WTC11 (cell line): Measurements from ENCODE around the gene POLR2E. TPM values are rescaled to one million over a fixed set of nuclear protein-coding genes. Genes with fewer than 3 reads are reported as not detected.

Source experiments
- ATAC-seq: fragments of 200-7000 bp; cut with Tn5 transposase; 2 replicates; pipeline ENCODE4 v1.10.0; 2021; ENCODE audit warnings: mild to moderate bottlenecking, moderate library complexity
- CTCF ChIA-PET: fragments of 300-600 bp; sonication (Branson Sonifier 250); formaldehyde crosslinking; loops from one replicate; lab custom pipeline; 2021; ENCODE audit warnings: antibody characterized with exemption; lab: Charles Lee
- POLR2A ChIA-PET: fragments of 350-600 bp; sonication (Branson Sonifier 250); formaldehyde crosslinking; loops from one replicate; lab custom pipeline; 2021; ENCODE audit warnings: antibody characterized with exemption; lab: Charles Lee
- DNase-seq: peaks from one replicate; pipeline ENCODE4 v3.0.0; 2021; ENCODE audit warnings: low spot score
- H3K27ac Mint-ChIP-seq: 2 replicates; pipeline ENCODE4 v1.8.0; 2021; ENCODE audit warnings: mixed read lengths
- H3K27me3 Mint-ChIP-seq: 2 replicates; pipeline ENCODE4 v1.8.0; 2021; ENCODE audit warnings: low read depth, mild to moderate bottlenecking, moderate library complexity, mixed read lengths
- H3K36me3 Mint-ChIP-seq: 2 replicates; pipeline ENCODE4 v1.8.0; 2021; ENCODE audit warnings: mixed read lengths
- H3K4me1 Mint-ChIP-seq: 2 replicates; pipeline ENCODE4 v1.8.0; 2022; ENCODE audit warnings: mixed read lengths
- H3K4me3 Mint-ChIP-seq: 2 replicates; pipeline ENCODE4 v1.8.0; 2021; ENCODE audit warnings: mild to moderate bottlenecking, moderate library complexity, mixed read lengths
- H3K9me3 Mint-ChIP-seq: 2 replicates; pipeline ENCODE4 v1.8.0; 2021; ENCODE audit warnings: mixed read lengths
- CBFB ChIP-seq: sonication (generic); formaldehyde crosslinking; IDR thresholded peaks from 2 replicates; pipeline ENCODE4 v1.8.1; 2022; ENCODE audit warnings: mild to moderate bottlenecking, low read depth, missing genetic modification reagents
- CREM ChIP-seq: sonication (generic); formaldehyde crosslinking; IDR thresholded peaks from 2 replicates; pipeline ENCODE4 v1.8.1; 2022; ENCODE audit warnings: mild to moderate bottlenecking, missing genetic modification reagents, moderate library complexity
- ETV6 ChIP-seq: sonication (generic); formaldehyde crosslinking; IDR thresholded peaks from 2 replicates; pipeline ENCODE4 v1.8.1; 2022; ENCODE audit warnings: mild to moderate bottlenecking, missing genetic modification reagents
- HMGA2 ChIP-seq: fragments of 250-450 bp; sonication (Bioruptor Pico); IDR thresholded peaks from 2 replicates; pipeline ENCODE4 v1.4.0; 2021; ENCODE audit warnings: mild to moderate bottlenecking, moderate library complexity
- NFE2L1 ChIP-seq: sonication (generic); formaldehyde crosslinking; IDR thresholded peaks from 2 replicates; pipeline ENCODE4 v1.8.1; 2023; ENCODE audit warnings: missing genetic modification reagents
- NR1H2 ChIP-seq: sonication (generic); formaldehyde crosslinking; IDR thresholded peaks from 2 replicates; pipeline ENCODE4 v1.9.0; 2021; ENCODE audit warnings: mild to moderate bottlenecking, moderate library complexity, missing genetic modification reagents
- NR2C2 ChIP-seq: sonication (generic); formaldehyde crosslinking; IDR thresholded peaks from 2 replicates; pipeline ENCODE4 v1.8.0; 2022; ENCODE audit warnings: mild to moderate bottlenecking, missing genetic modification reagents
- SMAD3 ChIP-seq: sonication (generic); formaldehyde crosslinking; IDR thresholded peaks from 2 replicates; pipeline ENCODE4 v1.8.0; 2022; ENCODE audit warnings: missing genetic modification reagents, mild to moderate bottlenecking, borderline replicate concordance
- SOX15 ChIP-seq: fragments of 250-450 bp; sonication (Bioruptor Pico); IDR thresholded peaks from 2 replicates; pipeline ENCODE4 v1.9.0; 2021; ENCODE audit warnings: mild to moderate bottlenecking
- TP53 ChIP-seq: sonication (generic); formaldehyde crosslinking; IDR thresholded peaks from 2 replicates; pipeline ENCODE4 v1.8.1; 2023; ENCODE audit warnings: mild to moderate bottlenecking, missing genetic modification reagents
- ZNF121 ChIP-seq: sonication (generic); formaldehyde crosslinking; IDR thresholded peaks from 2 replicates; pipeline ENCODE4 v1.8.0; 2023; ENCODE audit warnings: missing genetic modification reagents
- ZNF219 ChIP-seq: sonication (generic); formaldehyde crosslinking; IDR thresholded peaks from 2 replicates; pipeline ENCODE4 v1.8.0; 2023; ENCODE audit warnings: missing genetic modification reagents, mild to moderate bottlenecking, borderline replicate concordance
- total RNA-seq: library from RNA; stranded (reverse); gene quantifications from 3 replicates; pipeline ENCODE4 v1.2.3, GENCODE V29; 2021
- TF ChIP-seq, protein P1 (sequence below): sonication (generic); formaldehyde crosslinking; IDR thresholded peaks from 2 replicates; pipeline ENCODE4 v1.8.1; 2022; ENCODE audit warnings: low read depth, missing genetic modification reagents, borderline replicate concordance
- TF ChIP-seq, protein P2 (sequence below): fragments of 250-450 bp; sonication (Bioruptor Pico); conservative IDR thresholded peaks from 2 replicates; pipeline ENCODE4 v1.9.0; 2021; ENCODE audit warnings: mild to moderate bottlenecking
- TF ChIP-seq, protein P3 (sequence below): sonication (generic); formaldehyde crosslinking; conservative IDR thresholded peaks from 2 replicates; pipeline ENCODE4 v1.8.1; 2022; ENCODE audit warnings: mild to moderate bottlenecking, missing genetic modification reagents
- TF ChIP-seq, protein P4 (sequence below): sonication (generic); formaldehyde crosslinking; IDR thresholded peaks from 2 replicates; pipeline ENCODE4 v1.8.1; 2022; ENCODE audit warnings: low read depth, mild to moderate bottlenecking, moderate library complexity, missing genetic modification reagents, borderline replicate concordance
- TF ChIP-seq, protein P5 (sequence below): fragments of 250-450 bp; sonication (Bioruptor Pico); IDR thresholded peaks from 2 replicates; pipeline ENCODE4 v1.9.0; 2021; ENCODE audit warnings: mild to moderate bottlenecking
- TF ChIP-seq, protein P6 (sequence below): sonication (generic); formaldehyde crosslinking; IDR thresholded peaks from 2 replicates; pipeline ENCODE4 v1.8.1; 2023; ENCODE audit warnings: mild to moderate bottlenecking, missing genetic modification reagents, moderate library complexity
- TF ChIP-seq, protein P7 (sequence below): sonication (generic); formaldehyde crosslinking; IDR thresholded peaks from 2 replicates; pipeline ENCODE4 v1.8.1; 2023; ENCODE audit warnings: mild to moderate bottlenecking, missing genetic modification reagents, borderline replicate concordance
- TF ChIP-seq, protein P8 (sequence below): sonication (generic); formaldehyde crosslinking; IDR thresholded peaks from 2 replicates; pipeline ENCODE4 v1.8.0; 2022; ENCODE audit warnings: mild to moderate bottlenecking, missing genetic modification reagents

POLR2E gene
- total RNA-seq, 1 experiment from 2014 or later, result 275 TPM

DNA sequence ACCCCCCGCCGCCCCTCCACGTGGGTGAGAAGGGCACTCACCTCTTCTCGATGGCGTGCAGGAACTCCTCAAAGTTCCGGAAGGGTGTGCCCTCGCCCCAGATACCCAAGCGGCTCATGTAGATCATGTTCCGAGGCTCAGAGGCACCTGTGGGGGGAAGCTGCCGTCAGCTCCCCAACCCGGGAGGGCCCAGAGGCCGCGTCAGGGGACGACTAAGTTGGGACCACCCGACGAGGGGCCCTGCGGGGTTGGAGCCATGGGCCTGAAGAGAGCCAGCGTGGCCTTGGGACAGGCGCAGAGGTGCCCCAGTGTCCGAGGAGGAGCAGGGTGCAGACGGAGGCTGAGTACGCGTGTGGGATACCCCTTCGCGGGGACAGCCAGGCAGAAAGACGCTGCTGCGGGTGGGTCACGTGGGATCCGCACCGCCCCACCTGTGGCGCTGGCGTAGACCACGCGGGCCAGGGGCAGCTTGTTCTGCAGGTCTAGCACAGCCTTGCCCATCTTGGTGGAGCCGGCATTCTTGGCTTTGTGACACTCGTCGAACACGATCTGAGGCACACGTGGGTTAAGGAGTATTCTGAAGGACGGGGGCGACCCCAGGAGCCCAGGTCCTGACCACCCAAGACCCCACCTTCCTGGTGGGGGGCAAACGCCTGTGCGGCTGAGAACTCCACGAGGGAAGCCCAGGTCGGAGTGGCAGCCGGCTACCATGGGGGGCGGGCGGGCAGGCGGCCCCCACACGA is 24.5 kb upstream of the POLR2E start (continued):
- TF ChIP-seq, protein P1, sequence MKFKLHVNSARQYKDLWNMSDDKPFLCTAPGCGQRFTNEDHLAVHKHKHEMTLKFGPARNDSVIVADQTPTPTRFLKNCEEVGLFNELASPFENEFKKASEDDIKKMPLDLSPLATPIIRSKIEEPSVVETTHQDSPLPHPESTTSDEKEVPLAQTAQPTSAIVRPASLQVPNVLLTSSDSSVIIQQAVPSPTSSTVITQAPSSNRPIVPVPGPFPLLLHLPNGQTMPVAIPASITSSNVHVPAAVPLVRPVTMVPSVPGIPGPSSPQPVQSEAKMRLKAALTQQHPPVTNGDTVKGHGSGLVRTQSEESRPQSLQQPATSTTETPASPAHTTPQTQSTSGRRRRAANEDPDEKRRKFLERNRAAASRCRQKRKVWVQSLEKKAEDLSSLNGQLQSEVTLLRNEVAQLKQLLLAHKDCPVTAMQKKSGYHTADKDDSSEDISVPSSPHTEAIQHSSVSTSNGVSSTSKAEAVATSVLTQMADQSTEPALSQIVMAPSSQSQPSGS, result no peak
- TF ChIP-seq, protein P2, sequence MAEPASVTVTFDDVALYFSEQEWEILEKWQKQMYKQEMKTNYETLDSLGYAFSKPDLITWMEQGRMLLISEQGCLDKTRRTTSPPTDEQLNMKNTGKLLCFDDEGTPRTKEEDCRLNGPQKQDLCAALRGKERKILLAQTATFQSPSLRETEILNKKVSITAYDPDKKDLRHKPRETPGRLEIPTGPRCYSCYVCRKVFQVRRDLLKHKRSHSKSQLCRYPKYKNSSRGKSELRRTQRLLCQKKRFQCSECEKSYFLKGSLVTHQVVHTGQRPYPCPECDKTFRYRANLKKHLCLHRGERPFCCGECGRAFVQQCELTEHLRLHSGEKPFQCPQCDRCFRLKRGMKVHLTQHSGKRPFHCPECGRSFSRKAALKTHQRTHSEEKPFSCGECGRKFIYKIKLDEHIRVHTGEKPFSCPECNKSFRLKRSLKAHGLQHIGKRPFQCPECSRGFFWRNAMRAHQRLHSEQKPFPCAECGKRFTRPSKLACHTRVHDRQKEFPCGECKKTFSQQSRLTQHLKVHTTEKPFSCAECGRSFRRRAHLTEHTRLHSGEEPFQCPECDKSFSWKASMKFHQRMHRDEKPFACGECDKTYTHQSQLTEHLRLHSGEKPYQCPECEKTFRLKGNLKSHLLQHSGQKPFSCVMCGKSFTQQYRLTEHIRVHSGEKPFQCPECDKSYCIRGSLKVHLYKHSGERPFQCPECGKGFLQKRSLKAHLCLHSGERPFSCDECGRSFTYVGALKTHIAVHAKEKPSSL (CRISPR knock-in tag), result no peak

DNA sequence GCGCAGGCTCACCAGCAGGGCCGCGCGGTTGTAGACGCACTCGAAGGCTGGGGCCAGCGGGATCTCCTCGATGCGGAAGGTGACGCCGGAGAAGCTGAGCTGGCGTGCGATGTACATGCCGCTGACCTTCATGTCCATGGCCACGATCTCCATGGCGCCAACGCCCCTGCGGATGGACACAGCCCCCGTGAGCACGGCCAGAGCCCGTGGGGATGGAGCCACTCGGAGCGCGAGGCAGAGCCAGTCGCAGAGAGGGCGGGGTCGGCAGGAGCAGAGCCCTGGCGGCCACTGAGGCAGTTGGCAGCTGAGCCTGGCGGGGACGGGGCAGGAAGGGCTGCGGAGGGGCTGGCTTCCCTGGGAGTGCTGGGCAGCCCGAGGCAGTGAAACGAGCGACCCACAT is 23.8 kb upstream of the POLR2E start:
- no peaks in the 10 kb centered on the region for H3K9me3 Mint-ChIP-seq
- ATAC-seq, result no peak
- H3K27me3 Mint-ChIP-seq, result no peaks in the 10 kb centered on the region
- POLR2A ChIA-PET, result no interaction called here
- H3K4me3 Mint-ChIP-seq, result no peak overlapping the region
- no peak for DNase-seq
- CTCF ChIA-PET, result no interaction called here
- H3K4me1 Mint-ChIP-seq, result no peaks in the 10 kb centered on the region
- H3K27ac Mint-ChIP-seq, result no peak overlapping the region
- peaks cover 11% of the 10 kb centered on the region for H3K36me3 Mint-ChIP-seq
- TF ChIP-seq, protein P2 (CRISPR knock-in tag), result no peak
- no peak for TF ChIP-seq ZNF219 (CRISPR knock-in tag)
- TF ChIP-seq, protein P3, sequence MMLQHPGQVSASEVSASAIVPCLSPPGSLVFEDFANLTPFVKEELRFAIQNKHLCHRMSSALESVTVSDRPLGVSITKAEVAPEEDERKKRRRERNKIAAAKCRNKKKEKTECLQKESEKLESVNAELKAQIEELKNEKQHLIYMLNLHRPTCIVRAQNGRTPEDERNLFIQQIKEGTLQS, result no peak
- no peak for TF ChIP-seq SOX15 (CRISPR knock-in tag)
- no peak for TF ChIP-seq NR2C2
- TF ChIP-seq, protein P4, sequence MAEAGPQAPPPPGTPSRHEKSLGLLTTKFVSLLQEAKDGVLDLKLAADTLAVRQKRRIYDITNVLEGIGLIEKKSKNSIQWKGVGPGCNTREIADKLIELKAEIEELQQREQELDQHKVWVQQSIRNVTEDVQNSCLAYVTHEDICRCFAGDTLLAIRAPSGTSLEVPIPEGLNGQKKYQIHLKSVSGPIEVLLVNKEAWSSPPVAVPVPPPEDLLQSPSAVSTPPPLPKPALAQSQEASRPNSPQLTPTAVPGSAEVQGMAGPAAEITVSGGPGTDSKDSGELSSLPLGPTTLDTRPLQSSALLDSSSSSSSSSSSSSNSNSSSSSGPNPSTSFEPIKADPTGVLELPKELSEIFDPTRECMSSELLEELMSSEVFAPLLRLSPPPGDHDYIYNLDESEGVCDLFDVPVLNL (CRISPR knock-in tag), result no peak
- TF ChIP-seq NR1H2 (CRISPR knock-in tag), result no peak
- no peak for TF ChIP-seq SMAD3
- TF ChIP-seq, protein P5, sequence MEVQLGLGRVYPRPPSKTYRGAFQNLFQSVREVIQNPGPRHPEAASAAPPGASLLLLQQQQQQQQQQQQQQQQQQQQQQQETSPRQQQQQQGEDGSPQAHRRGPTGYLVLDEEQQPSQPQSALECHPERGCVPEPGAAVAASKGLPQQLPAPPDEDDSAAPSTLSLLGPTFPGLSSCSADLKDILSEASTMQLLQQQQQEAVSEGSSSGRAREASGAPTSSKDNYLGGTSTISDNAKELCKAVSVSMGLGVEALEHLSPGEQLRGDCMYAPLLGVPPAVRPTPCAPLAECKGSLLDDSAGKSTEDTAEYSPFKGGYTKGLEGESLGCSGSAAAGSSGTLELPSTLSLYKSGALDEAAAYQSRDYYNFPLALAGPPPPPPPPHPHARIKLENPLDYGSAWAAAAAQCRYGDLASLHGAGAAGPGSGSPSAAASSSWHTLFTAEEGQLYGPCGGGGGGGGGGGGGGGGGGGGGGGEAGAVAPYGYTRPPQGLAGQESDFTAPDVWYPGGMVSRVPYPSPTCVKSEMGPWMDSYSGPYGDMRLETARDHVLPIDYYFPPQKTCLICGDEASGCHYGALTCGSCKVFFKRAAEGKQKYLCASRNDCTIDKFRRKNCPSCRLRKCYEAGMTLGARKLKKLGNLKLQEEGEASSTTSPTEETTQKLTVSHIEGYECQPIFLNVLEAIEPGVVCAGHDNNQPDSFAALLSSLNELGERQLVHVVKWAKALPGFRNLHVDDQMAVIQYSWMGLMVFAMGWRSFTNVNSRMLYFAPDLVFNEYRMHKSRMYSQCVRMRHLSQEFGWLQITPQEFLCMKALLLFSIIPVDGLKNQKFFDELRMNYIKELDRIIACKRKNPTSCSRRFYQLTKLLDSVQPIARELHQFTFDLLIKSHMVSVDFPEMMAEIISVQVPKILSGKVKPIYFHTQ (CRISPR knock-in tag), result no peak
- no peak for TF ChIP-seq CREM
- TF ChIP-seq, protein P6, sequence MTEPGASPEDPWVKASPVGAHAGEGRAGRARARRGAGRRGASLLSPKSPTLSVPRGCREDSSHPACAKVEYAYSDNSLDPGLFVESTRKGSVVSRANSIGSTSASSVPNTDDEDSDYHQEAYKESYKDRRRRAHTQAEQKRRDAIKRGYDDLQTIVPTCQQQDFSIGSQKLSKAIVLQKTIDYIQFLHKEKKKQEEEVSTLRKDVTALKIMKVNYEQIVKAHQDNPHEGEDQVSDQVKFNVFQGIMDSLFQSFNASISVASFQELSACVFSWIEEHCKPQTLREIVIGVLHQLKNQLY, result no peak
- no peak for TF ChIP-seq ZNF121
- TF ChIP-seq, protein P7, sequence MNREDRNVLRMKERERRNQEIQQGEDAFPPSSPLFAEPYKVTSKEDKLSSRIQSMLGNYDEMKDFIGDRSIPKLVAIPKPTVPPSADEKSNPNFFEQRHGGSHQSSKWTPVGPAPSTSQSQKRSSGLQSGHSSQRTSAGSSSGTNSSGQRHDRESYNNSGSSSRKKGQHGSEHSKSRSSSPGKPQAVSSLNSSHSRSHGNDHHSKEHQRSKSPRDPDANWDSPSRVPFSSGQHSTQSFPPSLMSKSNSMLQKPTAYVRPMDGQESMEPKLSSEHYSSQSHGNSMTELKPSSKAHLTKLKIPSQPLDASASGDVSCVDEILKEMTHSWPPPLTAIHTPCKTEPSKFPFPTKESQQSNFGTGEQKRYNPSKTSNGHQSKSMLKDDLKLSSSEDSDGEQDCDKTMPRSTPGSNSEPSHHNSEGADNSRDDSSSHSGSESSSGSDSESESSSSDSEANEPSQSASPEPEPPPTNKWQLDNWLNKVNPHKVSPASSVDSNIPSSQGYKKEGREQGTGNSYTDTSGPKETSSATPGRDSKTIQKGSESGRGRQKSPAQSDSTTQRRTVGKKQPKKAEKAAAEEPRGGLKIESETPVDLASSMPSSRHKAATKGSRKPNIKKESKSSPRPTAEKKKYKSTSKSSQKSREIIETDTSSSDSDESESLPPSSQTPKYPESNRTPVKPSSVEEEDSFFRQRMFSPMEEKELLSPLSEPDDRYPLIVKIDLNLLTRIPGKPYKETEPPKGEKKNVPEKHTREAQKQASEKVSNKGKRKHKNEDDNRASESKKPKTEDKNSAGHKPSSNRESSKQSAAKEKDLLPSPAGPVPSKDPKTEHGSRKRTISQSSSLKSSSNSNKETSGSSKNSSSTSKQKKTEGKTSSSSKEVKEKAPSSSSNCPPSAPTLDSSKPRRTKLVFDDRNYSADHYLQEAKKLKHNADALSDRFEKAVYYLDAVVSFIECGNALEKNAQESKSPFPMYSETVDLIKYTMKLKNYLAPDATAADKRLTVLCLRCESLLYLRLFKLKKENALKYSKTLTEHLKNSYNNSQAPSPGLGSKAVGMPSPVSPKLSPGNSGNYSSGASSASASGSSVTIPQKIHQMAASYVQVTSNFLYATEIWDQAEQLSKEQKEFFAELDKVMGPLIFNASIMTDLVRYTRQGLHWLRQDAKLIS (CRISPR knock-in tag), result no peak
- TF ChIP-seq NFE2L1, result no peak
- TF ChIP-seq ETV6 (CRISPR knock-in tag), result no peak
- no peak for TF ChIP-seq HMGA2
- TF ChIP-seq, protein P8, sequence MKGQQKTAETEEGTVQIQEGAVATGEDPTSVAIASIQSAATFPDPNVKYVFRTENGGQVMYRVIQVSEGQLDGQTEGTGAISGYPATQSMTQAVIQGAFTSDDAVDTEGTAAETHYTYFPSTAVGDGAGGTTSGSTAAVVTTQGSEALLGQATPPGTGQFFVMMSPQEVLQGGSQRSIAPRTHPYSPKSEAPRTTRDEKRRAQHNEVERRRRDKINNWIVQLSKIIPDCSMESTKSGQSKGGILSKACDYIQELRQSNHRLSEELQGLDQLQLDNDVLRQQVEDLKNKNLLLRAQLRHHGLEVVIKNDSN, result no peak
- no peak for TF ChIP-seq TP53 (CRISPR knock-in tag)
- TF ChIP-seq CBFB, result no peak
